Ascending aorta (tissue), 2 donors: ENCODE measurements around the gene TCF21. TPM values are rescaled to one million over a fixed set of nuclear protein-coding genes. Genes with fewer than 3 reads are reported as not detected.
A peak's percentile ranks its signal among the peaks of the same experiment; 100 is the strongest.

Source experiments
- DNase-seq, 2 donors: peaks; one replicate each; pipeline ENCODE4 v3.0.0-alpha.2; 2019; ENCODE audit warnings: low spot score in 2 of 2
- H3K27ac ChIP-seq, 2 donors: fragments of 200-600 bp; sonication (generic); one replicate each; pipeline ENCODE4 v1.5.1; 2016 to 2017; ENCODE audit warnings: mild to moderate bottlenecking in 1 of 2
- H3K27me3 ChIP-seq: fragments of 200-600 bp; sonication (generic); one replicate; pipeline ENCODE4 v1.5.1; 2017
- H3K36me3 ChIP-seq, 2 donors: fragments of 200-600 bp; sonication (generic); one replicate each; pipeline ENCODE4 v1.5.1; 2016
- H3K4me1 ChIP-seq, 2 donors: fragments of 200-600 bp; sonication (generic); one replicate each; pipeline ENCODE4 v1.5.1; 2016 to 2017; ENCODE audit warnings: mild to moderate bottlenecking in 1 of 2
- H3K4me3 ChIP-seq, 2 donors: fragments of 200-600 bp; sonication (generic); one replicate each; pipeline ENCODE4 v1.5.1; 2016 to 2017; ENCODE audit warnings: mild to moderate bottlenecking in 1 of 2
- H3K9me3 ChIP-seq, 2 donors: fragments of 200-600 bp; sonication (generic); one replicate each; pipeline ENCODE4 v1.5.1; 2016
- CTCF ChIP-seq, 3 experiments: fragments of 200-600 bp in 2 of 3; fragments of 450-650 bp in 1 of 3; sonication (generic) in 2 of 3; IDR thresholded peaks; one replicate each; pipeline ENCODE4 v1.5.1; 2016 to 2019; ENCODE audit warnings: antibody characterized with exemption in 3 of 3, mild to moderate bottlenecking in 1 of 3, moderate library complexity in 1 of 3
- intact Hi-C: fragments of 100-400 bp; cut with DNase I; formaldehyde crosslinking; loops from one replicate; pipeline ENCODE4 v1.15.1; 2023
- total RNA-seq: library from RNA; depleted of rRNA; stranded (reverse); fragments of >200 nt; gene quantifications from one replicate; pipeline ENCODE4 v1.1.0, GENCODE V29; 2016

The TCF21 gene
- total RNA-seq, 1 donor from 2014 or later, result 0.32 TPM

DNA sequence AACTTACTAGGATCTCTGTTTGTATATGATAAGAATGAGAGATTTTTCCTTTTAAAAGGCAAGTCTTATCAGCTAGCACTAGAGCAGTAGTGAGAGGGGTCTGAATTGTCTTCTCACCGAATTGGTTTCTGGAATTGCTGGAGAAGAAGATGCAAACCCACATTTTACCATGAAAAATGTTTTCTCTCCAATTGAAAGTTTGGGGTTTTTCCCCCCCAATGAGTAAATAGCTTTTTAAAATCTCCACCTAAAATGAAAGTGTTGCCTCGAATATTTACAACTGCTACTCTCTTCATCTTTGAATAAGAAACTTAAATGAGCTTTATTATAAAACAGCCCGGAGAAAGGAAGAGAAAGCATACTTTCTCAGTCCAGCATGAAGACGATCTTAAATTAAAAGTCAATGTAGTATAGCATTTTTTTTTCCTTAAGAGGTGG is 1.8 kb downstream of the TCF21 start:
- Histone ChIP-seq H3K4me3 (peak overlapping the region; percentile 49 to 54), H3K9me3 (no peaks in the 10 kb centered on the region), H3K27ac (no peak overlapping the region), H3K27me3 (peaks cover 48% of the 10 kb centered on the region), H3K4me1 (peaks cover 7 to 9% of the 10 kb centered on the region in 2 donors), H3K36me3 (no peaks in the 10 kb centered on the region)
- no peak for TF ChIP-seq CTCF (IDR thresholded peaks at IDR 0.05)
- no peak for DNase-seq
- intact Hi-C loops, result loop anchor here (5.0 kb wide), 1 partner anchor 33 kb away; no protein-coding TSS in a partner anchor

GRCh38 chr6:133891149-133891926 is 2.4 kb downstream of the TCF21 start:
- no peaks in the 10 kb centered on the region for H3K9me3 ChIP-seq
- intact Hi-C loops, result loop anchor here (5.0 kb wide), 1 partner anchor 34 kb away; no protein-coding TSS in a partner anchor
- peak overlapping the region; percentile 49 to 54 for H3K4me3 ChIP-seq
- no peak overlapping the region for H3K27ac ChIP-seq
- peaks cover 48% of the 10 kb centered on the region for H3K27me3 ChIP-seq
- H3K4me1 ChIP-seq, result peaks cover 7 to 9% of the 10 kb centered on the region in 2 donors
- H3K36me3 ChIP-seq, result no peaks in the 10 kb centered on the region
- TF ChIP-seq CTCF (IDR thresholded peaks at IDR 0.05), result no peak
- no peak for DNase-seq

GRCh38 chr6:133891927-133892812 is 3.3 kb downstream of the TCF21 start:
- intact Hi-C loops, result loop anchor here (5.0 kb wide), 1 partner anchor 35 kb away; no protein-coding TSS in a partner anchor
- DNase-seq, result no peak

GRCh38 chr6:133892813-133893691 is 4.1 kb downstream of the TCF21 start:
- no peak overlapping the region for H3K27ac ChIP-seq
- TF ChIP-seq CTCF (IDR thresholded peaks at IDR 0.05), result no peak
- peaks cover 7 to 9% of the 10 kb centered on the region in 2 donors for H3K4me1 ChIP-seq
- peaks cover 48% of the 10 kb centered on the region for H3K27me3 ChIP-seq
- no peak overlapping the region for H3K4me3 ChIP-seq
- no peak for DNase-seq
- no peaks in the 10 kb centered on the region for H3K9me3 ChIP-seq
- H3K36me3 ChIP-seq, result no peaks in the 10 kb centered on the region
- intact Hi-C loops, result loop anchor here (5.0 kb wide), 1 partner anchor 36 kb away; no protein-coding TSS in a partner anchor

More at GRCh38 chr6:133891927-133892812, 3.3 kb downstream of the TCF21 start:
- peaks cover 7 to 9% of the 10 kb centered on the region in 2 donors for H3K4me1 ChIP-seq
- H3K4me3 ChIP-seq, result peak overlapping the region; percentile 49 to 54
- H3K36me3 ChIP-seq, result no peaks in the 10 kb centered on the region
- peaks cover 48% of the 10 kb centered on the region for H3K27me3 ChIP-seq
- H3K27ac ChIP-seq, result no peak overlapping the region
- no peaks in the 10 kb centered on the region for H3K9me3 ChIP-seq
- no peak for TF ChIP-seq CTCF (IDR thresholded peaks at IDR 0.05)

DNA sequence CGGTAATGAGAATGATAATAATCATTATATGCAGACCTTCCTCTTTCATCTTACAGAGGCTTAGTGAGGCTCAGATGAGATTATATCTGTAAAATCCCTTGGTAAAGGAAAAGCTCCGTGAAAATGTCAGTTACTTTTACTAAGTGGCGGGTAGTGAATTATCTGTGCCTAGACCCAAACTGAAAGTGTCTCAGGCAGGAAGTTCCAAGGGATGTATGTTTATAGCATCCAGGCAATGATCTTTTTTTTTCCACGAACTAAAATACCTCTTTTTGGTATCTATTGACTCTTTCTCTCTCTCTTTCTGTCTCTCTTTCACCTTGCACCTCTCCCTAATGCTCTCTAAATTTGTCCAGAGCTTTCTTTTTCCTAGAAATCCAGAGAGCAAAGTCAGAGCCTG is 5.0 kb downstream of the TCF21 start:
- H3K4me1 ChIP-seq, result peaks cover 7 to 9% of the 10 kb centered on the region in 2 donors
- intact Hi-C loops, result loop anchor here (5.0 kb wide), 1 partner anchor 37 kb away; no protein-coding TSS in a partner anchor
- peaks cover 46% of the 10 kb centered on the region for H3K27me3 ChIP-seq
- no peaks in the 10 kb centered on the region for H3K9me3 ChIP-seq
- no peak overlapping the region for H3K4me3 ChIP-seq
- no peak for TF ChIP-seq CTCF (IDR thresholded peaks at IDR 0.05)
- H3K27ac ChIP-seq, result no peak overlapping the region
- no peak for DNase-seq
- no peaks in the 10 kb centered on the region for H3K36me3 ChIP-seq
